RWPE1 (cell line): ENCODE results near the gene TTC29.
"Not testable (repeated sequence)": the region's sequence is repeated elsewhere in the genome, so short reads cannot be mapped to it uniquely, and the experiment has no call there.

Experiments used
- CTCF ChIA-PET: fragments of 350-600 bp; sonication (Branson Sonifier 250); formaldehyde crosslinking; extraction: SDS; loops from one replicate; lab custom pipeline; 2021; lab: Yijun Ruan, JAX
- POLR2A ChIA-PET: fragments of 400-600 bp; formaldehyde crosslinking; extraction: SDS; loops from one replicate; lab custom pipeline; 2020; ENCODE audit warnings: antibody characterized with exemption; ENCODE audit not compliant: low non-redundant PET; lab: Yijun Ruan, JAX
- DNase-seq: peaks from one replicate; pipeline ENCODE4 v3.0.0; 2012; ENCODE audit warnings: low spot score
- H3K27ac ChIP-seq: fragments of 450-650 bp; 2 replicates; pipeline ENCODE4 v1.5.1; 2017
- CTCF ChIP-seq: fragments of 450-650 bp; conservative IDR thresholded peaks from 2 replicates; pipeline ENCODE4 v1.5.1; 2017; ENCODE audit warnings: low read depth, mild to moderate bottlenecking

The TTC29 gene

GRCh38 chr4:146709956-146710355 is 235.7 kb downstream of the TTC29 start:
- no peak overlapping the region for H3K27ac ChIP-seq
- ChIA-PET POLR2A (no interaction called here), CTCF (no interaction called here)
- no peak for DNase-seq
- no peak for TF ChIP-seq CTCF

- ChIA-PET POLR2A (interaction anchor here (0.6 kb wide), 1 partner anchor 1293 kb away, joined by 3 read pairs; no protein-coding TSS in a partner anchor), CTCF (interaction anchor here (0.6 kb wide), 1 partner anchor 1074 kb away, joined by 3 read pairs; no protein-coding TSS in a partner anchor)
- DNase-seq, result no peak
- H3K27ac ChIP-seq, result no peak overlapping the region
- no peak for TF ChIP-seq CTCF
Measured at GRCh38 chr4:146699910-146700309, 245.8 kb downstream of the TTC29 start.

GRCh38 chr4:146674829-146675570 is 270.7 kb downstream of the TTC29 start:
- ChIA-PET CTCF (interaction anchor here (0.7 kb wide), 1 partner anchor 41 kb away, joined by 3 read pairs; no protein-coding TSS in a partner anchor), POLR2A (no interaction called here)
- H3K27ac ChIP-seq, result no peak overlapping the region
- no peak for TF ChIP-seq CTCF
- no peak for DNase-seq

GRCh38 chr4:146663968-146664311 is 281.7 kb downstream of the TTC29 start:
- DNase-seq, CTCF ChIA-PET, H3K27ac ChIP-seq, POLR2A ChIA-PET: not testable (repeated sequence)

GRCh38 chr4:146661367-146661766 is 284.3 kb downstream of the TTC29 start:
- CTCF ChIA-PET, result no interaction called here
- POLR2A ChIA-PET, result no interaction called here
- H3K27ac ChIP-seq, result no peak overlapping the region
- TF ChIP-seq CTCF, result no peak
- DNase-seq, result no peak
